ENCODE measurements around the gene RBM12. TPM values are rescaled to one million over a fixed set of nuclear protein-coding genes. Genes with fewer than 3 reads are reported as not detected.

Gene RBM12
- polyA plus RNA-seq, 1 donor from 2014 or later, result 53.9 TPM

- TF ChIP-seq SMC3 (conservative IDR thresholded peaks at IDR 0.05; ENCODE audit: poor library complexity) (no peak), RAD21 (conservative IDR thresholded peaks at IDR 0.05) (no peak), EZH2 (IDR thresholded peaks at IDR 0.05; ENCODE audit: borderline replicate concordance, insufficient read depth, low read length, poor library complexity, severe bottlenecking) (no peak), REST (IDR thresholded peaks at IDR 0.05; ENCODE audit: borderline replicate concordance) (no peak), CTCF (IDR thresholded peaks at IDR 0.05; ENCODE audit: poor library complexity, severe bottlenecking) (no peak), EP300 (conservative IDR thresholded peaks at IDR 0.05; ENCODE audit: poor library complexity, severe bottlenecking) (no peak)
- no peaks in the 10 kb centered on the region for H3F3A ChIP-seq (ENCODE audit: insufficient read depth, low read length, poor library complexity, severe bottlenecking)
- H3K27me3 ChIP-seq (ENCODE audit: insufficient read depth, low read depth, low read length), result no peaks in the 10 kb centered on the region
- no peak overlapping the region for H3K4me3 ChIP-seq (ENCODE audit: low read length)
- H4K20me1 ChIP-seq (ENCODE audit: insufficient read depth), result no peaks in the 10 kb centered on the region
- H3K9ac ChIP-seq (ENCODE audit: low read length), result no peak overlapping the region
- no peaks in the 10 kb centered on the region for H3K79me2 ChIP-seq (replicated peaks; ENCODE audit: insufficient read depth, low read length)
- no peaks in the 10 kb centered on the region for H3K9me2 ChIP-seq (ENCODE audit: insufficient read depth, low read length)
- no peaks in the 10 kb centered on the region for H3K9me3 ChIP-seq (ENCODE audit: low read length)
- no peaks in the 10 kb centered on the region for H3K36me3 ChIP-seq (ENCODE audit: insufficient read depth, low read length)
- H2AFZ ChIP-seq (ENCODE audit: low read depth, low read length), result no peak overlapping the region
- no peak overlapping the region for H3K4me2 ChIP-seq (ENCODE audit: low read length)
- no peak overlapping the region for H3K27ac ChIP-seq (ENCODE audit: low read length)
Measured at GRCh38 chr20:35627121-35627520, 37.6 kb downstream of the RBM12 start.

GRCh38 chr20:35626386-35627001 lies 38.2 kb downstream of the RBM12 start:
- Histone ChIP-seq H3K9ac (ENCODE audit: low read length) (no peak overlapping the region), H3K79me2 (replicated peaks; ENCODE audit: insufficient read depth, low read length) (no peaks in the 10 kb centered on the region), H3K9me3 (ENCODE audit: low read length) (no peaks in the 10 kb centered on the region), H3K9me2 (ENCODE audit: insufficient read depth, low read length) (no peaks in the 10 kb centered on the region), H3K36me3 (ENCODE audit: insufficient read depth, low read length) (no peaks in the 10 kb centered on the region), H3F3A (ENCODE audit: insufficient read depth, low read length, poor library complexity, severe bottlenecking) (no peaks in the 10 kb centered on the region), H3K4me3 (ENCODE audit: low read length) (no peak overlapping the region), H2AFZ (ENCODE audit: low read depth, low read length) (no peak overlapping the region), H3K4me2 (ENCODE audit: low read length) (no peak overlapping the region), H4K20me1 (ENCODE audit: insufficient read depth) (no peaks in the 10 kb centered on the region), H3K27me3 (ENCODE audit: insufficient read depth, low read depth, low read length) (no peaks in the 10 kb centered on the region), H3K27ac (ENCODE audit: low read length) (no peak overlapping the region)
- TF ChIP-seq REST (IDR thresholded peaks at IDR 0.05; ENCODE audit: borderline replicate concordance), result no peak
- no peak for TF ChIP-seq RAD21 (conservative IDR thresholded peaks at IDR 0.05)
- no peak for TF ChIP-seq SMC3 (conservative IDR thresholded peaks at IDR 0.05; ENCODE audit: poor library complexity)
- no peak for TF ChIP-seq MXI1 (conservative IDR thresholded peaks at IDR 0.05; ENCODE audit: poor library complexity, severe bottlenecking)
- no peak for TF ChIP-seq EZH2 (IDR thresholded peaks at IDR 0.05; ENCODE audit: borderline replicate concordance, insufficient read depth, low read length, poor library complexity, severe bottlenecking)
- TF ChIP-seq TAF1 (IDR thresholded peaks at IDR 0.05; ENCODE audit: low read depth), result no peak
- TF ChIP-seq POLR2AphosphoS5 (IDR thresholded peaks at IDR 0.05), result no peak
- TF ChIP-seq EP300 (conservative IDR thresholded peaks at IDR 0.05; ENCODE audit: poor library complexity, severe bottlenecking), result no peak

All from neural cell (in vitro differentiated cells).